ENCODE measurements around the gene DEUP1.
"Not testable (repeated sequence)": the region's sequence is repeated elsewhere in the genome, so short reads cannot be mapped to it uniquely, and the experiment has no call there.

The DEUP1 gene

GRCh38 chr11:93330446-93330984, at the start of gene DEUP1:
Gene DEUP1 (plus strand): TSS chr11:93330742. CDS start chr11:93332260, 1,518 bp downstream.
- peak; percentile 9 for DNase-seq

- no peak for DNase-seq
These were observed 45.1 kb upstream of the DEUP1 start for GRCh38 chr11:93285430-93285829.

GRCh38 chr11:93287434-93287833, 43.1 kb upstream of the DEUP1 start:
- DNase-seq: no peak

- DNase-seq: no peak
These were observed 42.5 kb upstream of the DEUP1 start for GRCh38 chr11:93288079-93288478.

GRCh38 chr11:93288767-93289166, 41.8 kb upstream of the DEUP1 start:
- no peak for DNase-seq

GRCh38 chr11:93289782-93290463, 40.6 kb upstream of the DEUP1 start:
- no peak for DNase-seq

- no peak for DNase-seq
These were observed 39.4 kb upstream of the DEUP1 start for GRCh38 chr11:93291110-93291509.

- no peak for DNase-seq
These were observed 38.6 kb upstream of the DEUP1 start for GRCh38 chr11:93291898-93292297.

GRCh38 chr11:93295921-93296575, 34.5 kb upstream of the DEUP1 start:
- no peak for DNase-seq

GRCh38 chr11:93303689-93304088, 26.9 kb upstream of the DEUP1 start:
- DNase-seq: no peak

GRCh38 chr11:93314399-93314798, 16.1 kb upstream of the DEUP1 start:
- not testable (repeated sequence) for DNase-seq

GRCh38 chr11:93319224-93319839, 11.2 kb upstream of the DEUP1 start:
- no peak for DNase-seq

GRCh38 chr11:93320230-93320629, 10.3 kb upstream of the DEUP1 start:
- no peak for DNase-seq

- no peak for DNase-seq
These were observed 8.3 kb upstream of the DEUP1 start for GRCh38 chr11:93322207-93322606.

GRCh38 chr11:93323747-93324146, 6.8 kb upstream of the DEUP1 start:
- DNase-seq: no peak

GRCh38 chr11:93324500-93324899, 6.0 kb upstream of the DEUP1 start:
- DNase-seq: no peak

- no peak for DNase-seq
These were observed 3.9 kb upstream of the DEUP1 start for GRCh38 chr11:93326681-93327080.

- no peak for DNase-seq
These were observed 551 bp upstream of the DEUP1 start for GRCh38 chr11:93329936-93330445.

- no peak for DNase-seq
These were observed 9.7 kb downstream of the DEUP1 start for GRCh38 chr11:93340223-93340622.

GRCh38 chr11:93344855-93345333, 14.4 kb downstream of the DEUP1 start:
- DNase-seq: no peak

- DNase-seq: no peak
These were observed 18.4 kb downstream of the DEUP1 start for GRCh38 chr11:93348930-93349329.

GRCh38 chr11:93350835-93351234, 20.3 kb downstream of the DEUP1 start:
- no peak for DNase-seq

GRCh38 chr11:93359396-93359795, 28.9 kb downstream of the DEUP1 start:
- no peak for DNase-seq

- DNase-seq: no peak
These were observed 30.9 kb downstream of the DEUP1 start for GRCh38 chr11:93361435-93361834.
